Left colon (tissue), 2 donors: ENCODE measurements around the gene DCBLD1. TPM values are rescaled to one million over a fixed set of nuclear protein-coding genes. Genes with fewer than 3 reads are reported as not detected.
"Not testable (repeated sequence)": the region's sequence is repeated elsewhere in the genome, so short reads cannot be mapped to it uniquely, and the experiment has no call there.

Experiments used
- ATAC-seq: fragments of 200-7000 bp; cut with Tn5 transposase; one replicate; pipeline ENCODE4 v1.9.1; 2020; ENCODE audit warnings: mild to moderate bottlenecking, moderate library complexity
- DNase-seq, 2 donors: peaks; one replicate each; pipeline ENCODE4 v3.0.0-alpha.2; 2020
- intact Hi-C, 2 donors: fragments of 100-400 bp; cut with DNase I in 1 of 2; cut with micrococcal nuclease in 1 of 2; formaldehyde crosslinking; loops; one replicate each; pipeline versions ENCODE4 v1.11.2 to v1.14.0; 2022; cut with DNase I, micrococcal nuclease
- total RNA-seq, 2 donors: library from RNA; stranded (reverse); fragmentation: NEBNext Ultra II Directional; extraction: Animal tissue kit (Norgen Biotek cat#: 25700); gene quantifications; one replicate each; pipeline ENCODE4 v1.2.1, GENCODE V29; 2021
- donor health status: DM: no; HTN: no; CAD: no.
- donor health status: DM: yes; HTN: yes; CAD: no.

DCBLD1 gene
- total RNA-seq, 2 donors from 2014 or later, result 14.5 to 17.1 TPM

- no peak for DNase-seq
- no peak for ATAC-seq
- intact Hi-C loops, result no loop called here
Observed at GRCh38 chr6:117465691-117466090, 16.8 kb upstream of the DCBLD1 start.

- intact Hi-C loops, result no loop called here
- no peak for ATAC-seq
Observed at GRCh38 chr6:117467876-117468275, 14.6 kb upstream of the DCBLD1 start.

GRCh38 chr6:117468527-117468926, 13.9 kb upstream of the DCBLD1 start:
- intact Hi-C loops, DNase-seq, ATAC-seq: not testable (repeated sequence)

More at GRCh38 chr6:117467876-117468275, 14.6 kb upstream of the DCBLD1 start:
- no peak for DNase-seq

GRCh38 chr6:117469356-117469755, 13.1 kb upstream of the DCBLD1 start:
- no peak for DNase-seq
- intact Hi-C loops, result no loop called here
- ATAC-seq, result no peak

- no peak for ATAC-seq
- DNase-seq, result no peak
- intact Hi-C loops, result no loop called here
Observed at GRCh38 chr6:117469791-117470190, 12.7 kb upstream of the DCBLD1 start.

GRCh38 chr6:117472667-117473066, 9.8 kb upstream of the DCBLD1 start:
- DNase-seq, result no peak
- intact Hi-C loops, result no loop called here
- ATAC-seq, result no peak

GRCh38 chr6:117473401-117473800, 9.1 kb upstream of the DCBLD1 start:
- DNase-seq (no peak), ATAC-seq (no peak)
- intact Hi-C loops, result no loop called here

GRCh38 chr6:117477988-117478852, 4.3 kb upstream of the DCBLD1 start:
- no peak for ATAC-seq
- DNase-seq, result peak in 1 of 2 donors; percentile 18
- intact Hi-C loops, result no loop called here

- DNase-seq (no peak), ATAC-seq (no peak)
- intact Hi-C loops, result no loop called here
Observed at GRCh38 chr6:117478853-117479231, 3.6 kb upstream of the DCBLD1 start.

- no peak for ATAC-seq
- no peak for DNase-seq
- intact Hi-C loops, result no loop called here
Observed at GRCh38 chr6:117480651-117481050, 1.8 kb upstream of the DCBLD1 start.

GRCh38 chr6:117481278-117481925, 1.1 kb upstream of the DCBLD1 start:
- ATAC-seq (peak; percentile 28), DNase-seq (peak; percentile 44 to 59)

GRCh38 chr6:117481926-117482239, 591 bp upstream of the DCBLD1 start:
- ATAC-seq (no peak), DNase-seq (no peak)
- intact Hi-C loops, result no loop called here

More at GRCh38 chr6:117481278-117481925, 1.1 kb upstream of the DCBLD1 start:
- intact Hi-C loops, result no loop called here

- intact Hi-C loops, result no loop called here
- peak; percentile 45 to 75 for DNase-seq
- peak; percentile 57 for ATAC-seq
Observed at GRCh38 chr6:117483004-117483644, 650 bp downstream of the DCBLD1 start.

GRCh38 chr6:117483645-117484016, 1.2 kb downstream of the DCBLD1 start:
- no peak for DNase-seq
- intact Hi-C loops, result no loop called here
- no peak for ATAC-seq

GRCh38 chr6:117484052-117484646, 1.7 kb downstream of the DCBLD1 start:
- no peak for DNase-seq
- intact Hi-C loops, result no loop called here
- no peak for ATAC-seq

GRCh38 chr6:117485433-117485832, 3.0 kb downstream of the DCBLD1 start:
- ATAC-seq, result no peak
- intact Hi-C loops, result no loop called here
- no peak for DNase-seq

- intact Hi-C loops, result no loop called here
- DNase-seq, result no peak
- ATAC-seq, result no peak
Observed at GRCh38 chr6:117487821-117488220, 5.3 kb downstream of the DCBLD1 start.

GRCh38 chr6:117489003-117489402, 6.5 kb downstream of the DCBLD1 start:
- intact Hi-C loops, result no loop called here
- DNase-seq (no peak), ATAC-seq (no peak)

GRCh38 chr6:117491916-117492315, 9.4 kb downstream of the DCBLD1 start:
- intact Hi-C loops, result no loop called here
- no peak for ATAC-seq

GRCh38 chr6:117493470-117493869, 11.0 kb downstream of the DCBLD1 start:
- intact Hi-C loops, result no loop called here
- no peak for ATAC-seq
- no peak for DNase-seq

More at GRCh38 chr6:117491916-117492315, 9.4 kb downstream of the DCBLD1 start:
- DNase-seq, result no peak
